CD8-positive, alpha-beta memory T cell (primary cell): ENCODE measurements around the gene SH3BP4. TPM values are rescaled to one million over a fixed set of nuclear protein-coding genes. Genes with fewer than 3 reads are reported as not detected.

Experiments
- CTCF ChIA-PET: fragments of 350-600 bp; sonication (Branson Sonifier 250); formaldehyde crosslinking; loops from one replicate; lab custom pipeline; 2021; ENCODE audit warnings: antibody characterized with exemption; lab: Charles Lee
- POLR2A ChIA-PET: fragments of 350-600 bp; sonication (Branson Sonifier 250); formaldehyde crosslinking; loops from one replicate; lab custom pipeline; 2021; ENCODE audit warnings: antibody characterized with exemption; lab: Charles Lee
- DNase-seq, 5 donors: peaks; one replicate each; pipeline versions ENCODE4 v3.0.0 to v3.0.0-alpha.2; 2020 to 2022; ENCODE audit warnings: mixed read lengths in 1 of 5
- H3K27ac ChIP-seq: one replicate; pipeline ENCODE4 v1.7.0; 2013; ENCODE audit warnings: low read depth, mild to moderate bottlenecking, low read length, moderate library complexity
- H3K27me3 ChIP-seq: 2 replicates; pipeline ENCODE4 v1.7.0; 2013; ENCODE audit warnings: low read length, mild to moderate bottlenecking; ENCODE audit not compliant: insufficient read depth, poor library complexity, severe bottlenecking
- H3K36me3 ChIP-seq: 2 replicates; pipeline ENCODE4 v1.7.0; 2013; ENCODE audit warnings: mild to moderate bottlenecking, low read length, moderate library complexity; ENCODE audit not compliant: insufficient read depth
- H3K4me1 ChIP-seq: 2 replicates; pipeline ENCODE4 v1.7.0; 2013; ENCODE audit warnings: mild to moderate bottlenecking, low read length, moderate library complexity; ENCODE audit not compliant: insufficient read depth
- H3K4me3 ChIP-seq: 2 replicates; pipeline ENCODE4 v1.7.0; 2013; ENCODE audit warnings: mild to moderate bottlenecking, low read length
- H3K9me3 ChIP-seq: 2 replicates; pipeline ENCODE4 v1.7.0; 2013; ENCODE audit warnings: mild to moderate bottlenecking, low read length
- H3K27ac Mint-ChIP-seq, 8 donors: one replicate each; pipeline ENCODE4 v1.8.0; 2020 to 2021; ENCODE audit warnings: mixed read lengths in 8 of 8, mild to moderate bottlenecking in 6 of 8, inconsistent platforms in 3 of 8, moderate library complexity in 3 of 8
- H3K27me3 Mint-ChIP-seq, 2 donors: one replicate each; pipeline ENCODE4 v1.8.0; 2020 to 2021; ENCODE audit warnings: mixed read lengths in 2 of 2, mild to moderate bottlenecking in 1 of 2, moderate library complexity in 1 of 2
- H3K36me3 Mint-ChIP-seq, 3 donors: one replicate each; pipeline ENCODE4 v1.8.0; 2020 to 2021; ENCODE audit warnings: mixed read lengths in 3 of 3, inconsistent platforms in 1 of 3, mild to moderate bottlenecking in 1 of 3
- H3K4me1 Mint-ChIP-seq, 3 donors: one replicate each; pipeline ENCODE4 v1.8.0; 2020 to 2021; ENCODE audit warnings: mixed read lengths in 3 of 3, inconsistent platforms in 1 of 3, mild to moderate bottlenecking in 1 of 3
- H3K4me3 Mint-ChIP-seq, 7 donors: one replicate each; pipeline ENCODE4 v1.8.0; 2020 to 2021; ENCODE audit warnings: mixed read lengths in 7 of 7, mild to moderate bottlenecking in 6 of 7, moderate library complexity in 4 of 7, inconsistent platforms in 2 of 7
- H3K9me3 Mint-ChIP-seq, 5 donors: one replicate each; pipeline ENCODE4 v1.8.0; 2020 to 2022; ENCODE audit warnings: mixed read lengths in 5 of 5, mild to moderate bottlenecking in 3 of 5, moderate library complexity in 2 of 5, inconsistent platforms in 1 of 5
- polyA plus RNA-seq: library from polyadenylated mRNA; unstranded; fragments of 300-500 nt; fragmentation: Illumina TruSeq; gene quantifications from one replicate; pipeline ENCODE4 v1.2.3, GENCODE V29; 2021
- total RNA-seq, 2 experiments: library from RNA; stranded (reverse); gene quantifications; one replicate each; pipeline ENCODE4 v1.2.3, GENCODE V29; 2021

The SH3BP4 gene
- total and polyA plus RNA-seq, 3 experiments from 2014 or later, result 0.18 TPM; not detected in 2

DNA sequence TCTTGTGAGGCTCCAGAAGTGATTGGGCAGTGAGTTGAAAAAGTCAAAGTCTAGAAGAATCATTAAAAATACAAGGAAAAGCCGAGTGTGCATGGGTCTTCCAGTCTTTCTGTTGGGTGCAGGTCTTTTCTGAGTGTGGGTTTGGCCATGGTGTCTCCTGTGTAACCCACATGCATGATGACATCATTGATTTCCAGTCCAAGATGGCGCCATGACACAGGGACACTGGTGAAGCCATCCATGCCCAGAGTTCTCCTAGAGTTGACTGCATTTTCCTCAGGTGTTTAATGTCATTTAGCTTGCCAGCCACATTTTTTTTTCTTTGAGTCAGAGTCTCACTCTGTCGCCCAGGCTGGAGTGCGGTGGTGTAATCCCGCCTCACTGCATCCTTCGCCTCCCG lies 35.9 kb downstream of the SH3BP4 start:
- DNase-seq, result no peak
- CTCF ChIA-PET, result no interaction called here
- no peak overlapping the region for H3K27ac Mint-ChIP-seq
- H3K27me3 ChIP-seq, result no peaks in the 10 kb centered on the region
- no peaks in the 10 kb centered on the region for H3K36me3 Mint-ChIP-seq
- no peak overlapping the region for H3K4me3 ChIP-seq
- H3K27ac ChIP-seq, result no peak overlapping the region
- H3K4me1 Mint-ChIP-seq, result no peaks in the 10 kb centered on the region
- H3K9me3 Mint-ChIP-seq, result peaks cover 0 to 2% (median 0%) of the 10 kb centered on the region in 5 donors
- no peaks in the 10 kb centered on the region for H3K4me1 ChIP-seq
- no peak overlapping the region for H3K4me3 Mint-ChIP-seq
- H3K9me3 ChIP-seq, result no peaks in the 10 kb centered on the region
- peaks cover 12 to 14% of the 10 kb centered on the region in 2 donors for H3K27me3 Mint-ChIP-seq
- H3K36me3 ChIP-seq, result no peaks in the 10 kb centered on the region
- POLR2A ChIA-PET, result no interaction called here

DNA sequence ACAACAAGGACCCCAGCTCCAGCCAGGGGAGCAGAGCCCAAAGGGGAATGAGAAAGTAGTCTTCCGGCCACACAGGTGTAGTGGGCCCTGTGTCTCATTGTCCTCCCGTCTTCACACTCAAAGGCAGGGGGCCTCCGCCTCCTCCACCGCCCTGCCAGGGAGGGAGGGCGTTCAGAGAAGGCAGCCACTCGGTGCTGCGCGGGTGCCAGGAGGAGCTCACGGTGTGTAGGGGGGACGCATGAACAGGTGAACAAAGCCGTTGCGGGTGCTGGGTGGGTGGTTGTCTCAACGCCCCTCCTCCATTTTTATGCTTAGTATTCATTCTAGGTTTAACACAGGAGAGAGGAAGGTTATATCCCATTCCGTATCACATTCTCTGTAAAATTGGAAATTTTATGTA lies 36.7 kb downstream of the SH3BP4 start:
- Mint-ChIP-seq H3K27me3 (peaks cover 12 to 15% of the 10 kb centered on the region in 2 donors), H3K9me3 (peaks cover 0 to 2% (median 0%) of the 10 kb centered on the region in 5 donors), H3K4me1 (no peaks in the 10 kb centered on the region), H3K27ac (no peak overlapping the region), H3K36me3 (no peaks in the 10 kb centered on the region), H3K4me3 (no peak overlapping the region)
- no peak overlapping the region for H3K27ac ChIP-seq
- H3K9me3 ChIP-seq, result no peaks in the 10 kb centered on the region
- no peaks in the 10 kb centered on the region for H3K27me3 ChIP-seq
- H3K4me1 ChIP-seq, result no peaks in the 10 kb centered on the region
- POLR2A ChIA-PET, result no interaction called here
- no peak for DNase-seq
- H3K36me3 ChIP-seq, result no peaks in the 10 kb centered on the region
- H3K4me3 ChIP-seq, result no peak overlapping the region
- CTCF ChIA-PET, result no interaction called here

DNA sequence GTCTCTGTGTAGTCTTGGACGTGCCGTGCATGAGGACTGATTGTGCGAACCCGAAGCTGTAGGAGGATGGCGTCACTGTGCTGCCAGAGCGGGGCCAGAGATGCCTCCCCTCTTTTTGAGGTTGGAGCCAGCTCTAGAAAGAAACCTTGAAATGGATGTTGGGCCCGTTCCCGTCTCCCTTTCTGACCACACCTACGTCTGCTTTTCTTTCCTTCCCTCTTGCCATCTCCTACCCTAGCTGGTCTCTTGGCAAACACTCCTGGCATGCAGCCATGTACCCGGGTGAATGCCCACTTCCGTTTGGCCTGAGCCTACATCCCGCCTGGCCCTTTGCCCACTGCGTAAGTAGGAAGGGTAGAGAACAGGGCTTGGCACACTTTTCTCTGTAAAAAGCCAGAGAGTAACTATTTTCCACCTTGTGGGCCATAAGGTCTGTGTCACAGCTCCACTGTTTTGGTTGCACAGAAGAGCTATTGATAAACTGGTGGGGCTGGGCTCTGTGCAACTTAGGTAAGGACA lies 37.4 kb downstream of the SH3BP4 start:
- H3K27ac Mint-ChIP-seq, result no peak overlapping the region
- no peak overlapping the region for H3K4me3 ChIP-seq
- H3K27me3 Mint-ChIP-seq, result peaks cover 12 to 15% of the 10 kb centered on the region in 2 donors
- H3K4me1 Mint-ChIP-seq, result no peaks in the 10 kb centered on the region
- POLR2A ChIA-PET, result no interaction called here
- H3K4me1 ChIP-seq, result no peaks in the 10 kb centered on the region
- no peak overlapping the region for H3K27ac ChIP-seq
- H3K9me3 ChIP-seq, result no peaks in the 10 kb centered on the region
- no peaks in the 10 kb centered on the region for H3K27me3 ChIP-seq
- no peaks in the 10 kb centered on the region for H3K36me3 Mint-ChIP-seq
- CTCF ChIA-PET, result no interaction called here
- peaks cover 0 to 2% (median 0%) of the 10 kb centered on the region in 5 donors for H3K9me3 Mint-ChIP-seq
- no peak overlapping the region for H3K4me3 Mint-ChIP-seq
- no peaks in the 10 kb centered on the region for H3K36me3 ChIP-seq
- no peak for DNase-seq

DNA sequence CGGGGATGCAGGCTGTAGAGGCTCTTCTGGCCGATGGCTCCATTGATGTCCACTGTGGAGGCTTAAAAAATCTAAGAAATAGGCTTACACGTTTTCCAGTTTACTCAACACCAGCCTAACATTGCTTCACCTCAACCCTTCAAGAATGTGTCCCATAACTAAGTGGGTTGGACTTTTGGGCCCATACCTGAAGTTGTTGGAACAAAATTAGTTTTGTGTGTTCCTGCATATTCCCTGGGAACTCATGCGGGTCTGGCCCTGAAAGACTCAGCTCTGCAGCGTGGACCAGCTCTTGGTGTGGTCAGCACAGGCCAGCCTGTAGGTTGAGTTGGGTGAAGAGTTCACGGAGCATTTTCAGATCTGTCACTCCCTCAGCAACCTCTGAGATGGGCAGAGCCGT lies 38.5 kb downstream of the SH3BP4 start:
- Mint-ChIP-seq H3K4me3 (no peak overlapping the region), H3K4me1 (no peaks in the 10 kb centered on the region), H3K27me3 (peaks cover 12 to 15% of the 10 kb centered on the region in 2 donors), H3K36me3 (no peaks in the 10 kb centered on the region), H3K9me3 (peaks cover 0 to 2% (median 0%) of the 10 kb centered on the region in 5 donors), H3K27ac (no peak overlapping the region)
- POLR2A ChIA-PET, result no interaction called here
- Histone ChIP-seq H3K36me3 (no peaks in the 10 kb centered on the region), H3K27ac (no peak overlapping the region), H3K4me3 (no peak overlapping the region), H3K4me1 (no peaks in the 10 kb centered on the region), H3K27me3 (no peaks in the 10 kb centered on the region), H3K9me3 (no peaks in the 10 kb centered on the region)
- no peak for DNase-seq
- CTCF ChIA-PET, result no interaction called here

DNA sequence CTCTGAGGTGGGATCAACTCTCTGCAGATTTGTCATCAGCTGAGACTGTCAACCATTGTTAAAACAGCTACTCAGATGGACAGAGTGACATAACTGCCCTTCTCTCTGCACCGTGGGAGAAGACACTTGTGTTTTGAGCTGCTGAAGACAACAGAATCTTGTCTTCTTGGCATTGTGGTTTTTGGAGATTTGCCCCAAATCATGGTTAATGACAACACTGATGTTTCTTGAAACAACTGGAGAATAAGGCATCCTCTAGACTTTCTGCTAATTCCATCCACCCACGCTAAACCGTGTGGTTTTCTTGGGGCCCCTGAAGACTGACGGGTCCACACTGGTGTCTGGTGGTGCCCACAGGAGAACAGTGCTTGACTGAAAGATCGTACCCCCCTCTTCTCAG lies 39.5 kb downstream of the SH3BP4 start:
- Histone ChIP-seq H3K36me3 (no peaks in the 10 kb centered on the region), H3K4me1 (no peaks in the 10 kb centered on the region)
- CTCF ChIA-PET, result no interaction called here

DNA sequence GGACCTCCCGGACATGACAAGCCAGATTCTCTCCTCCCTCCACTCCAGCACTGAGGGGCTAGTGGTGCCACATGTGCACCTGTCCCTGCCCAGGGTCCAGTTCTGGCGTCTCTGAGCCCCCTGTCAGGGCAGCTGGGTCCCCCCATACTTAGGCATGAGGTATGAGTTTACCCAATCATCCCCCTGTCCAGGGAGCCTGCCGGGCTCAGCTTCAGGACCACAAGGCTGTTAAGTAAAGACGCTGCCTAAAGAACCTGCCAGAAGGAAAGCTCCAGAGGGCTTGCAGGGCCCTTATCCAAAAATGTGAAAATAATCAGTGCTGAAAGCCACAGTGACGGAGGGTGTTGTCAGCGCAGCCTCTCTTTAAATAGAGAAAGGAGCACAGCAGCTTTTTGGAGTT lies 40.0 kb downstream of the SH3BP4 start:
- Mint-ChIP-seq H3K9me3 (peaks cover 0 to 2% (median 0%) of the 10 kb centered on the region in 5 donors), H3K36me3 (no peaks in the 10 kb centered on the region), H3K4me1 (no peaks in the 10 kb centered on the region), H3K27me3 (peaks cover 12 to 17% of the 10 kb centered on the region in 2 donors), H3K27ac (no peak overlapping the region), H3K4me3 (no peak overlapping the region)
- H3K36me3 ChIP-seq, result no peaks in the 10 kb centered on the region
- H3K9me3 ChIP-seq, result no peaks in the 10 kb centered on the region
- POLR2A ChIA-PET, result no interaction called here
- H3K27ac ChIP-seq, result no peak overlapping the region
- no peak for DNase-seq
- CTCF ChIA-PET, result no interaction called here
- no peak overlapping the region for H3K4me3 ChIP-seq
- no peaks in the 10 kb centered on the region for H3K4me1 ChIP-seq
- no peaks in the 10 kb centered on the region for H3K27me3 ChIP-seq

More for the DNA sequence above, 39.5 kb downstream of the SH3BP4 start:
- no peak overlapping the region for H3K4me3 Mint-ChIP-seq
- H3K9me3 ChIP-seq, result no peaks in the 10 kb centered on the region
- no peak for DNase-seq
- peaks cover 12 to 17% of the 10 kb centered on the region in 2 donors for H3K27me3 Mint-ChIP-seq
- no peak overlapping the region for H3K27ac Mint-ChIP-seq
- POLR2A ChIA-PET, result no interaction called here
- H3K27me3 ChIP-seq, result no peaks in the 10 kb centered on the region
- no peak overlapping the region for H3K4me3 ChIP-seq
- H3K36me3 Mint-ChIP-seq, result no peaks in the 10 kb centered on the region
- peaks cover 0 to 2% (median 0%) of the 10 kb centered on the region in 5 donors for H3K9me3 Mint-ChIP-seq
- H3K27ac ChIP-seq, result no peak overlapping the region
- H3K4me1 Mint-ChIP-seq, result no peaks in the 10 kb centered on the region

DNA sequence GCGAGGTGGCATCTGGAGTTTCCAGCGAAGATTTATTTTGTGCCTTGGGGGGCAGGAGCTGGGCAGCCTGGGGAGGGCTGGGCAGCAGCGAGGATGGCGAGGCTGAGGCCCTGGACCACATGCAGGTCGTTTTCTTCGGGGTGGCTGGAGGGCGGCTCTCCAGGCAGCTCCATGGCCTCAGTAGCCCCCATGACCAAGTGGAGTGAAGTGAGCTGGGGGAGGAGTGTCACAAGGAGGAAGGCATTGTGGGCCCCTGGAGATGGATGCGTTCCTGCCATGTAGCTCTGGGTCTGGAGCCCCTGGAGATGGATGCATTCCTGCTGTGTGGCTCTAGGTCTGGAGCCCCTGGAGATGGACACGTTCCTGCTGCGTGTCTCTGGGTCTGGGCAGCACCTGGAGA lies 40.4 kb downstream of the SH3BP4 start:
- no peak overlapping the region for H3K4me3 Mint-ChIP-seq
- no peaks in the 10 kb centered on the region for H3K36me3 ChIP-seq
- CTCF ChIA-PET, result no interaction called here

DNA sequence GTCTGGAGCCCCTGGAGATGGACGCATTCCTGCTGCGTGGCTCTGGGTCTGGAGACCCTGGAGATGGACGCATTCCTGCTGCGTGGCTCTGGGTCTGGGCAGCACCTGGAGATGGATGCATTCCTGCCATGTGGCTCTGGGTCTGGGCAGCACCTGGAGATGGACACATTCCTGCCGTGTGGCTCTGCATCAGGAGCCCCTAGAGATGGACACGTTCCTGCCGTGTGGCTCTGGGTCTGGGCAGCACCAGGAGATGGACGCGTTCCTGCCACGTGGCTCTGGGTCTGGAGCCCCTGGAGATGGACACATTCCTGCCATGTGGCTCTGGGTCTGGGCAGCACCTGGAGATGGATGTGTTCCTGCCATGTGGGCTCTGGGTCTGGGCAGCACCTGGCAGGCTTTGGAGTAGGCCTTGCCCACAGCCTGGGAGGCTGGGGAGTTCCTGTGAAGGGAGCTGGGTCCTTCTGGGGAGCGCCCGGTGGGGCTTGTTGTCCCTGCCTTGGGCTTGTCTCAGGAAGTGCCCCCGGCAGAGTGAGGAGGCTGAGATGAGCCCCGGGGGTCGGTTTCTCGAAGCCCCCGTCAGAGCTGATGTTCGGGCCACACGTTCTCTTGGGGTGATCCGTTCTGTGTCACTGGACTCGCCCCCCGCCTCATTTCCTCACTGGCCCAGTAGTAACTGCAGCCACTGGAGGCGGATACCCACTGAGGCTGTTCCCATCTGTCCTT lies 41.0 kb downstream of the SH3BP4 start:
- Mint-ChIP-seq H3K9me3 (peaks cover 0 to 2% (median 0%) of the 10 kb centered on the region in 5 donors), H3K27ac (no peak overlapping the region), H3K36me3 (no peaks in the 10 kb centered on the region), H3K4me1 (no peaks in the 10 kb centered on the region), H3K27me3 (peaks cover 8 to 13% of the 10 kb centered on the region in 2 donors), H3K4me3 (no peak overlapping the region)
- H3K4me3 ChIP-seq, result no peak overlapping the region
- ChIA-PET POLR2A (no interaction called here), CTCF (no interaction called here)
- no peaks in the 10 kb centered on the region for H3K4me1 ChIP-seq
- H3K9me3 ChIP-seq, result no peaks in the 10 kb centered on the region
- H3K27ac ChIP-seq, result no peak overlapping the region
- DNase-seq, result no peak
- no peaks in the 10 kb centered on the region for H3K36me3 ChIP-seq
- no peaks in the 10 kb centered on the region for H3K27me3 ChIP-seq

More for the DNA sequence above, 40.4 kb downstream of the SH3BP4 start:
- Mint-ChIP-seq H3K36me3 (no peaks in the 10 kb centered on the region), H3K27ac (no peak overlapping the region), H3K27me3 (peaks cover 12 to 15% of the 10 kb centered on the region in 2 donors), H3K9me3 (peaks cover 0 to 2% (median 0%) of the 10 kb centered on the region in 5 donors), H3K4me1 (no peaks in the 10 kb centered on the region)
- Histone ChIP-seq H3K4me3 (no peak overlapping the region), H3K27me3 (no peaks in the 10 kb centered on the region), H3K4me1 (no peaks in the 10 kb centered on the region), H3K9me3 (no peaks in the 10 kb centered on the region), H3K27ac (no peak overlapping the region)
- no peak for DNase-seq
- POLR2A ChIA-PET, result no interaction called here
